ENCODE measurements around the gene SORCS2. TPM values are rescaled to one million over a fixed set of nuclear protein-coding genes. Genes with fewer than 3 reads are reported as not detected.

SORCS2 gene
- total RNA-seq, 4 donors from 2014 or later: 0.26 to 17.1 (median 2.9) TPM

GRCh38 chr4:7756071-7756470 lies 563.7 kb downstream of the SORCS2 start:
- Histone ChIP-seq H3K27ac (no peak overlapping the region), H3K36me3 (no peaks in the 10 kb centered on the region), H3K4me1 (peaks cover 0 to 5% of the 10 kb centered on the region in 2 donors), H3K9me3 (no peaks in the 10 kb centered on the region), H3K27me3 (no peaks in the 10 kb centered on the region), H3K4me3 (no peak overlapping the region)
- DNase-seq: no peak
- TF ChIP-seq, protein P1, sequence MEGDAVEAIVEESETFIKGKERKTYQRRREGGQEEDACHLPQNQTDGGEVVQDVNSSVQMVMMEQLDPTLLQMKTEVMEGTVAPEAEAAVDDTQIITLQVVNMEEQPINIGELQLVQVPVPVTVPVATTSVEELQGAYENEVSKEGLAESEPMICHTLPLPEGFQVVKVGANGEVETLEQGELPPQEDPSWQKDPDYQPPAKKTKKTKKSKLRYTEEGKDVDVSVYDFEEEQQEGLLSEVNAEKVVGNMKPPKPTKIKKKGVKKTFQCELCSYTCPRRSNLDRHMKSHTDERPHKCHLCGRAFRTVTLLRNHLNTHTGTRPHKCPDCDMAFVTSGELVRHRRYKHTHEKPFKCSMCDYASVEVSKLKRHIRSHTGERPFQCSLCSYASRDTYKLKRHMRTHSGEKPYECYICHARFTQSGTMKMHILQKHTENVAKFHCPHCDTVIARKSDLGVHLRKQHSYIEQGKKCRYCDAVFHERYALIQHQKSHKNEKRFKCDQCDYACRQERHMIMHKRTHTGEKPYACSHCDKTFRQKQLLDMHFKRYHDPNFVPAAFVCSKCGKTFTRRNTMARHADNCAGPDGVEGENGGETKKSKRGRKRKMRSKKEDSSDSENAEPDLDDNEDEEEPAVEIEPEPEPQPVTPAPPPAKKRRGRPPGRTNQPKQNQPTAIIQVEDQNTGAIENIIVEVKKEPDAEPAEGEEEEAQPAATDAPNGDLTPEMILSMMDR (IDR thresholded peaks at IDR 0.05): no peak
- TF ChIP-seq POLR2A (IDR thresholded peaks at IDR 0.05): no peak
- intact Hi-C loops (cut with DNase I; ENCODE audit: low total_unique reads): no loop called here

DNA sequence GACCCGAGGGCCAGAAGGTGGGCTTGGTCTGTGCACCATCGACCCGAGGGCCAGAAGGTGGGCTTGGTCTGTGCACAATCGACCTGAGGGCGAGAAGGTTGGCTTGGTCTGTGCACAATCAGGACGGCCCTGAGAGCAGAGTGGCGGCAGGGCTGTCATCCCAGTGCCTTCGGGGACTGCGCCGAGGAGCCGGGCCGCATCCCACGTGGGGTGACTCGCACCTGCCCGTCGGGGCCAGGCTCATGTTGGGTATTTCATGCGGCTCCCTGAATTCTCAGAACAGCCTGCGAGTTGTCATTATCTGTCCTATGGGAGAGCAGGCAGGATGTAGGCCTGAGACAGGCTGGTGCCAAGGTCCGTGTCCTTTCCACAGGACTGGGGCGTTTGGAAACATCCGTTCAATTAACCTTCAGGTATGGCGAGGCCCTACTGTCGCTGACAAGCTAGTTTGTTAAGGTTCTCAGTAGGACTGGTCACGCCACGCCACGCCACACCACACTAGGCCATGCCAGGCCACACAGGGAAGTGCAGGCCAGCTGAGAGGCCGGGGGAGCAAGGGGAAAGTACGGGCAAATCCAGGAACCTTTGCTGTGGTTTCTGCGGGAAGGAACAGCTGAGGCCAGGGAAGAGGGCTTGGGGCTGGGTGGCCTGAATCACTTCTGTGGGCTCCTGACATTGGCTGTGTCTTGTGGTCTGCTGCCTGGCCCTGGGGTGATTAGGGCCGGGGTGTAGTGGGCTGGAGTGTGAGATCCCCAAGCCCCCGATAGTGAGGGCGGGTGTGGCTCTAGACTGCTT lies 564.4 kb downstream of the SORCS2 start:
- intact Hi-C loops (cut with DNase I; ENCODE audit: low total_unique reads): no loop called here
- Histone ChIP-seq H3K27me3 (no peaks in the 10 kb centered on the region), H3K36me3 (no peaks in the 10 kb centered on the region), H3K9me3 (no peaks in the 10 kb centered on the region), H3K4me3 (no peak overlapping the region), H3K4me1 (peaks cover 0 to 5% of the 10 kb centered on the region in 2 donors), H3K27ac (peak overlapping the region; percentile 31 to 32)
- TF ChIP-seq, protein P1 (IDR thresholded peaks at IDR 0.05): no peak
- no peak for TF ChIP-seq POLR2A (IDR thresholded peaks at IDR 0.05)
- DNase-seq: no peak

DNA sequence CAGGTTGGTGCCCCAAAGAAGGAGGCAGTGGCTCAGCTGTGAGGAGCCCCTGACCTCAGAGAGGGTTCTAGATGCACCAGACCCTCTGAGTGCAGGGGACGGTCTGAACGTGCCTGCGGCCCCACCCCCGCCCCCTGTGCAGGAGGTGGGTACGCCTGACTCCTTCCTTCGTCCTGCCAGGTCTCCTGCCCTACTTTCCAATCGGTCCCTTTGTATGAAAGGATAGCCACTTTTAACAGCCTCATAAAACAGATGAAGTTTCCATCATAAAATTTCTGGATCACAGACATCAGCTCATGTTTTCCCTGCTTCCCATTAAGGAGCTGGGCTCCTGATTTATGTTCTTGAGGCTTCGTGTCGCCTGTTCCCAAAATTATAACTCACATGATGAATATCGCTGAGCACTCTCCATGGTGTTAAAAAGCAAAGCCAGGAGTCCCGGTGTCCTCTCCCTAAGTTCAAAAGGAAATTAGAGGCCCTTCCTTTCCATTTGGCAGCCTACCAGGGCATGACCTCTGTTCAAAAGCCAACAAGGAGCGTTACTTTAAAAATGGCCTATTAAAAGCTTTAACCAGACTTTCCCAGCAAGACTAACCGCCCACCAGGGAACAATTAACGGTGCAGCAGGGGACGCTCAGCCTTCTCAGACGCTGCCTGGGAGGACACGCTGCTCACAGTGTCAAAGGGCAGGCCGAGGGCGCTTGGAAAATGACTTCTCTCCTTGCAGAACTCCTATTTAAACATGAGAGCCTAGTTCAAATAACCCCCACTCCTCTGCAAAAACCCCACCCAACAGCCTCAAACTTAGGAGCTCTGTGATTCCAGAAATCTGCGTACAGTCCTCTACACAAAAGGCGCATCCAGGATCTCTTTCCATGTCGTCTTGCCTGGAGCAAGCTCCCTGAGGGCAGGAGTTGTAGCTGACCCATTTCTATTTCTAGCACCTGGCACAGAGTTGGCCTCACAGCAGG lies 565.4 kb downstream of the SORCS2 start:
- no peaks in the 10 kb centered on the region for H3K36me3 ChIP-seq
- H3K4me1 ChIP-seq: peaks cover 0 to 5% of the 10 kb centered on the region in 2 donors
- peak overlapping the region; percentile 31 to 32 for H3K27ac ChIP-seq
- TF ChIP-seq, protein P1 (IDR thresholded peaks at IDR 0.05): no peak
- TF ChIP-seq POLR2A (IDR thresholded peaks at IDR 0.05): no peak
- intact Hi-C loops (cut with DNase I; ENCODE audit: low total_unique reads): no loop called here
- no peaks in the 10 kb centered on the region for H3K27me3 ChIP-seq
- no peaks in the 10 kb centered on the region for H3K9me3 ChIP-seq
- DNase-seq: peak; percentile 65 to 72
- no peak overlapping the region for H3K4me3 ChIP-seq

DNA sequence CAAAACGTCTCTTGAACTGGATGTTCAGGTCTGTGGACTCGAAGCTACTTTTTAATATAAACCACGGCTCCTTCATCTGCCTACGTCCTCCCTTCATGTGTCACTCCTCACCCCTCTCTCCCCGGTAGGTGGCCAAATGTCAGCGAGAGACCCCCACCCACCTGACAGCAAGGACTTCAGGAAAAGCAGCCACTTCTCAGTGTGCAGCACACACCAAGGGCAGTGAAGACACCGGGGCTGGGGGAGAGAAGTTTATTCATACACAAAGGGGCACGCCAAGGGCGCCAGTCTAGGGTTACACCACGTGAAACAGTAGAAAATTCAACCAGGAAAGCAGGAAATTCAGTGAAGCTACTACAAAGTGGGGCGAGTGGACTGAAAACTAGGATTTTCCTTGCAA lies 566.1 kb downstream of the SORCS2 start:
- H3K27ac ChIP-seq: peak overlapping the region in 1 of 2 donors; percentile 32
- TF ChIP-seq, protein P1 (IDR thresholded peaks at IDR 0.05): no peak
- TF ChIP-seq POLR2A (IDR thresholded peaks at IDR 0.05): no peak

More for the DNA sequence above, 566.1 kb downstream of the SORCS2 start:
- no peaks in the 10 kb centered on the region for H3K36me3 ChIP-seq
- no peaks in the 10 kb centered on the region for H3K27me3 ChIP-seq
- H3K4me3 ChIP-seq: no peak overlapping the region
- intact Hi-C loops (cut with DNase I; ENCODE audit: low total_unique reads): no loop called here
- peaks cover 0 to 5% of the 10 kb centered on the region in 2 donors for H3K4me1 ChIP-seq
- no peaks in the 10 kb centered on the region for H3K9me3 ChIP-seq
- DNase-seq: no peak

Measured in uterus (tissue), 4 donors.